Measurements from ENCODE around the gene KIF15.

KIF15 gene

GRCh38 chr3:44861412-44862225 lies 100.0 kb downstream of the KIF15 start, which contains the start of gene TMEM42 (continued):
- peak; percentile 67 for TF ChIP-seq ZBTB17 (tag by site-specific recombination; IDR thresholded peaks at IDR 0.05)
- no peak for TF ChIP-seq ZNF239 (tag by site-specific recombination; IDR thresholded peaks at IDR 0.05)
- no peak for TF ChIP-seq AEBP2 (tag by site-specific recombination; IDR thresholded peaks at IDR 0.05; ENCODE audit: borderline replicate concordance)
- no peak for TF ChIP-seq HOXD13 (CRISPR knock-in tag; IDR thresholded peaks at IDR 0.05; ENCODE audit: borderline replicate concordance)
- TF ChIP-seq ZNF501 (tag by site-specific recombination; IDR thresholded peaks at IDR 0.05) = 0 out of 2 replicates have a peak, but pooled peaks have one; percentile 15
- no peak for TF ChIP-seq ZNF747 (tag by site-specific recombination; IDR thresholded peaks at IDR 0.05)
- TF ChIP-seq ZNF449 (tag by site-specific recombination; IDR thresholded peaks at IDR 0.05) = no peak
- TF ChIP-seq ZNF600 (tag by site-specific recombination; IDR thresholded peaks at IDR 0.05) = 0 out of 2 replicates have a peak, but pooled peaks have one; percentile 19
- peak; percentile 47; the same call in 1 of the 2 replicates for TF ChIP-seq BCL11B (tag by site-specific recombination; IDR thresholded peaks at IDR 0.05; ENCODE audit: low read depth)
- TF ChIP-seq ZNF221 (tag by site-specific recombination; IDR thresholded peaks at IDR 0.05; ENCODE audit: borderline replicate concordance) = no peak
- TF ChIP-seq GLIS2 (tag by site-specific recombination; IDR thresholded peaks at IDR 0.05) = peak; percentile 68
- TF ChIP-seq OVOL3 (tag by site-specific recombination; IDR thresholded peaks at IDR 0.05) = no peak
- no peak for TF ChIP-seq ZSCAN5A (tag by site-specific recombination; IDR thresholded peaks at IDR 0.05)
- no peak for TF ChIP-seq ZNF791 (tag by site-specific recombination; IDR thresholded peaks at IDR 0.05)
- no peak for TF ChIP-seq ZNF571 (tag by site-specific recombination; IDR thresholded peaks at IDR 0.05)
- TF ChIP-seq ZNF335 (tag by site-specific recombination; conservative IDR thresholded peaks at IDR 0.05) = peak; percentile 72
- no peak for TF ChIP-seq GLI2 (tag by site-specific recombination; IDR thresholded peaks at IDR 0.05; ENCODE audit: borderline replicate concordance, low read depth)
- TF ChIP-seq ZNF692 (tag by site-specific recombination; IDR thresholded peaks at IDR 0.05) = no peak
- no peak for TF ChIP-seq RBAK (tag by site-specific recombination; IDR thresholded peaks at IDR 0.05)
- no peak for TF ChIP-seq ZNF529 (tag by site-specific recombination; IDR thresholded peaks at IDR 0.05; ENCODE audit: insufficient replicate concordance)
- TF ChIP-seq GFI1B (tag by site-specific recombination; IDR thresholded peaks at IDR 0.05) = no peak
- TF ChIP-seq HIC1 (tag by site-specific recombination; IDR thresholded peaks at IDR 0.05) = peak; percentile 100
- TF ChIP-seq BCL11A (tag by site-specific recombination; IDR thresholded peaks at IDR 0.05; ENCODE audit: low read depth) = no peak
- TF ChIP-seq MEIS1 (CRISPR knock-in tag; IDR thresholded peaks at IDR 0.05; ENCODE audit: borderline replicate concordance) = no peak
- no peak for TF ChIP-seq ZNF354C (tag by site-specific recombination; IDR thresholded peaks at IDR 0.05; ENCODE audit: borderline replicate concordance, low read depth)
- TF ChIP-seq ZNF548 (tag by site-specific recombination; IDR thresholded peaks at IDR 0.05) = no peak
- peak; percentile 55 for TF ChIP-seq ZIC2 (tag by site-specific recombination; IDR thresholded peaks at IDR 0.05)
- no peak for TF ChIP-seq ZNF366 (tag by site-specific recombination; conservative IDR thresholded peaks at IDR 0.05)
- no peak for TF ChIP-seq ZNF645 (tag by site-specific recombination; IDR thresholded peaks at IDR 0.05)
- 0 out of 2 replicates have a peak, but pooled peaks have one; percentile 12 for TF ChIP-seq ZSCAN30 (tag by site-specific recombination; IDR thresholded peaks at IDR 0.05)
- no peak for TF ChIP-seq ZNF560 (tag by site-specific recombination; IDR thresholded peaks at IDR 0.05; ENCODE audit: borderline replicate concordance)
